DMS53 treated with DMSO at 0.1 percent for 48 hours (cell line): ENCODE results near the gene AK2.
A peak's percentile ranks its signal among the peaks of the same experiment; 100 is the strongest.
"Not testable (repeated sequence)": the region's sequence is repeated elsewhere in the genome, so short reads cannot be mapped to it uniquely, and the experiment has no call there.

Source experiments
- DNase-seq: peaks from one replicate; lab custom pipeline; 2025; ENCODE audit not compliant: unreplicated experiment; lab: John Stamatoyannopoulos, UW

Gene AK2

GRCh38 chr1:33055210-33056008 is 18.7 kb upstream of the AK2 start:
- peak; percentile 91 for DNase-seq

DNA sequence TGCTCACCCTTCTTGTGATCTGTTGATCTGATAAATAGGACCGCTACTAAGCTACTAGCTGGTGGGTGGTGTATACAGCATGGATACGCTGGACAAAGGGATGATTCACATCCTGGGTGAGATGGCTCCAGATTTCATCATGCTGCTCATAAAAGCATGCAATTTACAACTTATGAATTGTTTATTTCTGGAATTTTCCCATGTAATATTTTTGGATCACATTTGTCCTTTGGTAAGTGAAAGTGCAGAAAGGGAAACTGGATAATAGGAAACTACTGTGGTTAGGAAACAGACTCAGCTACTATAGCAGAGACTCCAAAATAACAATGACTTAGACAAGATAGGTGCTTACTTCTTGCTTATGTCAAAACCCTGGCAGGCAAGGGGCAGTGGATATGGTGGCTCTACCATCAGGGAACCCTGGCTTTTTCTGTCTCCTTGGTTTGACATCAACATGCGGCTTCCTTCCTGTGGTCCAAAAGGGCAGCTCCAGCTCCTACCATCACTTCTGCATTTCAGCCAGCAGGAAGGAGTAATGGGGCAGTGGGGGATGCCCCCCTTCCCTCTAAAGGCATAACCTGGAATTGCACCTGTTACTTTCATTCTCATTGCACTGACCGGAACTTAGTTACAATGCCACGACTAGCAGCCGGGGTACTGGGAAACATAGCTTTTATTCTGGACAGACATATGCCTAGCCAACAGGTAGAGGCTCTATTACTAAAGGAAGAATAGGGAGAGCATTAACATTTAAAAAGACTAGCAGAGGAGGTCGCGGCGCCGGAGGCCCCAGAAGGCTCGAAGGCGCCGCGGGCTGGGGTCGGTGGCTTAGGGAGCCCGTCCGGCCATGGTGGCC is 13.8 kb upstream of the AK2 start:
- DNase-seq, result peak; percentile 14

GRCh38 chr1:33049371-33049770 is 12.7 kb upstream of the AK2 start:
- DNase-seq, result no peak

GRCh38 chr1:33048426-33048825 is 11.7 kb upstream of the AK2 start:
- DNase-seq, result no peak

DNA sequence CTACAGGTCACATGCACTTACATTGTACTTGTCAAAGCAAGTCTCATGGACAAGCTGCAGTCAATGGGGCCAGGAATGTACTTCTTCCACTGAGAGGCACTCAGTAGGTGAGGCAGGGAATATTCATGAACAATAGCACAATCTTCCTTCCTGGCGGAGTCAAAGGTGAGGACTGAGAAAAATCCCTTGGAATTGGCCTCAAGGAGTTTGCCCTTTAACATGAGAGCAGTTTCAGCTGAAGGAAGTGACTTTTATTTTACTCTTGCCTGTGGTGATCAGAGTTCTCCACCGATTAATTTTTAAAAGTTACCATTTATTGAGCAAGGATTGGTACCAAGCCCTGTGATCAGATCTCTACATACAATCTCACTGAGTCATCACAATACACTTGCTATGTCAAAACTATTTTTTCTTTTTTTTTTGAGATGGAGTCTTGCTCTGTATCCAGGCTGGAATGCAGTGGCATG is 11.2 kb upstream of the AK2 start:
- DNase-seq, result no peak

DNA sequence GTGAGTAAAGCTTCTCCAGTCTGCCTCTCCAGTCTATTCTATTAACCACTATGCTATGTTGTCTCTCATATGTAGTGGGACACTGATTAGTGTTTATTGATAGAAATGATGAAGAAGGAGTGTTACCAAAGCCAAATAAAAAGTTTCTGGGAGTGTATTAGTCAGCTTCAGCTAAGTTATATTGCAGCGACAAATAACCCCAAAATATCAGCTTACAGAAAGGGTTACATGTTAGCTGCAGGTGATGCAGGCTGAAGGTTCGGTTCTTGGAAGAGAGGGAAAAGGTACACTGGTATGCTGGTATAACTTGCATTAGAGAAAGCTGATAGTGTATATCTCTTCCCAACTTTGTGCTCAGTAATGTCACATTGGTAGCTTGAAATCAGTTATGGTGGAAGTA is 10.6 kb upstream of the AK2 start:
- DNase-seq, result no peak

GRCh38 chr1:33046234-33046633 is 9.6 kb upstream of the AK2 start:
- not testable (repeated sequence) for DNase-seq

- DNase-seq, result peak; percentile 74
Observed at GRCh38 chr1:33045814-33046213, 9.1 kb upstream of the AK2 start.

DNA sequence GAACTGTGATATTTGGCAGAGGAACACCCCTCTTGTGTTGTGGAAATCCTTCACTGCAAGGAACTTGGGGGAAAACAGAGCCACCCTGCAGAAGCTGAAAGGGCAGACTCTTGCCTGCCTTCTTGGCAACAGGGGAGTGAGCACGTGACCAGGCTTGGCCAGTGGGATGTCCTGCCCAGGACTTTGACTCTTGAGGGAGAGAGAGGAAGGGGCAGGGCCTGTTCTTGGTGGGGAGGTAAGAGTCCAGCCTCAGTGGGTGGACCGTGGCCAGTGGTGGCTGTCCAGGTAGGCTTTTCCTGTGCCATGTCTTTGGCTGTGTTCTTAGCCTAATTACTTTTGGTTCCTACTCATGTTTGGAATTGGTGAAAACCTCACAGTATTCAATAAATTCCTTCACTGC is 8.6 kb upstream of the AK2 start:
- no peak for DNase-seq

DNA sequence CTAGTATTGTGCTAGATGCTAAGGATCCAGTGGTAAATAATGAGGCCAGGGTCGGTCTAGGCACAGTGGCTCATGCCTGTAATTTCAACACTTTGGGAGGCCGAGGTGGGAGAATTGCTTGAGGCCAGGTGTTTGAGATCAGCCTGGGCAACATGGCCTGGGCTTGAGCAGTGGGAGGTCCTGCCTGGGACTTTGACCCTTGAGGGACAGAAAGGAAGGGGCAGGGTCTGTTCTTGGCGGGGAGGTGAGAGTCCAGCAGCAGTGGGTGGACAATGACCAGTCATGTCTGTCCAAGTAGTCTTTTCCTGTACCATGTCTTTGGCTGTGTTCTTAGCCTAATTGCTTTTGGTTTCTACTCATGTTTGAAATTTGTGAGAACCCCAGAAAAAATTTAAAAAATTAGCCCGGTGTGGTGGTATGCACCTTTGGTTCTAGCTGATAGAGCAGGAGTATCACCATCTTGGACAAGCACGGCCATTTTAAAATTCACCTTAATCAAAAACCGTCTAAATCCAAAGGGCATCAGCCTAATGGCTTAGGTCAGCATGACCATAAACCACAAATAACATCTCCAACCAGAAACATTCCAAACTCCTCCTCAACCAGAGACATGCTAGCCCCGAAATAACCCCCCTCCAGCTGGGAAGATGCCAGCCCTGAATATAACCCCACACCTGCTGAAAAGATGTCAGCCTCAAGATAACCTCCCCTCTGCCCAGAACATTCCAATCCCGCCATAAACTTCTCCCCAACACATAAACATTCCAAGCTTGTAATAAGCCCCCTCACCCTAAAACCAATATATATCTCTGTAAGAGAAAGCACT is 6.8 kb upstream of the AK2 start:
- DNase-seq, result no peak

DNA sequence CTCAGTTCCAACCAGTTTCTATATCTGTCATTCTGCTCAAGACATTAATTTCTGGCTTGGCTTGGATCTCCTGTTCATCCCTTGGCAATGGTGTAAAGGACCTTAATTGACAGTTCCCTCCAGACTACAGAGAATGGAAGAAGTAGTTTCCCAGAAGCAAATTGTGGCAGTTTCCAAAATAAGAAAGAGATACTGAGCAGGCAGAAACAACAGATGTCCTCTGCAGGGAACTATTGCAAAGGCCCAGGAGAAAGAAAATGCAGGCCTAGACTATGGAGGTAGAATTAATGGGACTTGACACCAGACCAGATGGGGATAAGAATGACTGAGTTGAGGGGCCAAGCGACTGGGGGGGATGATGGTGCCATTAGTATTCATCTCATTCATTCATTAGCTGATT is 6.1 kb upstream of the AK2 start:
- no peak for DNase-seq

GRCh38 chr1:33041026-33041425 is 4.3 kb upstream of the AK2 start:
- no peak for DNase-seq

DNA sequence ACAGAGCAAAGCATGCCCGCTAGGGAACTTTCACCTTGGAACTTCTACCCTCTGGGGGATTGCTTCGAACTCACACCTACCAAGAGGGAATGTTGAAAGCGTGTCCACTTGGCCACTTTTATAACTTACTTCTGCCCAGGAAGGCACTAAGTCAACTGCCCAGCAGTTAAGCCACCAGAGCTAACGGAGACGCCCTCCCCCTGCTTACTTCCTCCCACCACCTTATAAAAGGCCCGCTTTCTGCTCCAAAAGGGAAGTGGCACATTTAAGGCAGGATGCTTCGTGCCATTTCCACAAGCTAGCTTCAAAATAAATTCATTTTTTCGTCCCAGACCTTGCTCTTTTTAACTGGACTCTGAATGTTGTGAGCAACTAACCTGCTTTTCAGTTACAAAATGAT is 3.2 kb upstream of the AK2 start:
- DNase-seq, result no peak

- no peak for DNase-seq
Observed at GRCh38 chr1:33036051-33036525, 595 bp downstream of the AK2 start.

GRCh38 chr1:33032126-33032869 is 4.4 kb downstream of the AK2 start:
- DNase-seq, result no peak

- DNase-seq, result no peak
Observed at GRCh38 chr1:33031506-33031905, 5.2 kb downstream of the AK2 start.

DNA sequence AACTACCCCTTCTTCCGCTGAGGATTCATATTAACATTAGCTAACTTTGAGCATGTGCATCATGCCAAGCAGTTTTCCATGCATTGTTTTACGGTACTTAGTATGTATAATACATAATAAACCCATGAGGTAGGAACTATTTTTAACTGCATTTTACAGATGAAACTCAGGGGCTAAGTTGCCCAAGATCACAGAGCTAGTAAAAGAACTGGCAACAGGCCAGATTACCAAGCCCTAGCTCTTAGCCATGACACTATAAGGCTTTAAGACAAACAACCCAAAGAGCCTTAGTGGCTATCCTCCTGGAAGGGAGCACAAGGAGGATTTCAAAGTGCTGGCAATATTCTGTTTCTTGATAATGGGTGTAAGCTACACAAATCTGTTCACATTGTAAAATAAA is 6.1 kb downstream of the AK2 start:
- no peak for DNase-seq

GRCh38 chr1:33029921-33030320 is 6.8 kb downstream of the AK2 start:
- no peak for DNase-seq

DNA sequence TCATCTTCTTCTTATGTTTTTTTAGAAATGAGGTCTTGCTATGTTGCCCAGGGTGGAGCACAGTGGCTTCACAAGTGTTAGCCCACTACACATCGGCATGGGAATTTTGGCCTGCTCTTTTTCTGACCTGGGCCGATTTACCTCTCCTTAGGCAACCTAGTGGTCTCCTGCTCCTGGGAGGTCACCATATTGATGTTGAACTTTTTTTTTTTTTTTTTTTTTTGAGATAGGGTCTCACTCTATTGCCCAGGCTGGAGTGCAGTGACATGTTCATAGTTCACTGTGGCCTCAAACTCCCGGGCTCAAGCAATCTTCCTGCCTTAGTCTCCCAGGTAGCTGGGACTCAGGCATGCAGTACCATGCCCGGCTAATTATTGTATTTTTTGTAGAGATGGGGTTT is 7.5 kb downstream of the AK2 start:
- DNase-seq, result no peak

GRCh38 chr1:33025761-33026160 is 10.9 kb downstream of the AK2 start:
- no peak for DNase-seq

GRCh38 chr1:33025180-33025569 is 11.5 kb downstream of the AK2 start:
- DNase-seq, result no peak
